PC-9 (cell line): ENCODE results near the gene DOCK3.
"Not testable (repeated sequence)": the region's sequence is repeated elsewhere in the genome, so short reads cannot be mapped to it uniquely, and the experiment has no call there.

Source experiments
- CTCF ChIP-seq: fragments of 200-600 bp; sonication (generic); conservative IDR thresholded peaks from 2 replicates; pipeline ENCODE4 v1.6.1; 2017; ENCODE audit warnings: mixed run types, antibody characterized with exemption, mild to moderate bottlenecking, moderate library complexity
- EZH2 ChIP-seq: fragments of 200-600 bp; sonication (generic); IDR thresholded peaks from 2 replicates; pipeline ENCODE4 v1.8.0; 2017; ENCODE audit warnings: antibody characterized with exemption, low read depth

- TF ChIP-seq CTCF, EZH2: not testable (repeated sequence)
Measured at GRCh38 chr3:51387281-51387680, 712.6 kb downstream of the DOCK3 start.
